ENCODE results near the gene WASF2. TPM values are rescaled to one million over a fixed set of nuclear protein-coding genes. Genes with fewer than 3 reads are reported as not detected.

The WASF2 gene
- total RNA-seq, 1 donor from 2014 or later = 156 TPM

DNA sequence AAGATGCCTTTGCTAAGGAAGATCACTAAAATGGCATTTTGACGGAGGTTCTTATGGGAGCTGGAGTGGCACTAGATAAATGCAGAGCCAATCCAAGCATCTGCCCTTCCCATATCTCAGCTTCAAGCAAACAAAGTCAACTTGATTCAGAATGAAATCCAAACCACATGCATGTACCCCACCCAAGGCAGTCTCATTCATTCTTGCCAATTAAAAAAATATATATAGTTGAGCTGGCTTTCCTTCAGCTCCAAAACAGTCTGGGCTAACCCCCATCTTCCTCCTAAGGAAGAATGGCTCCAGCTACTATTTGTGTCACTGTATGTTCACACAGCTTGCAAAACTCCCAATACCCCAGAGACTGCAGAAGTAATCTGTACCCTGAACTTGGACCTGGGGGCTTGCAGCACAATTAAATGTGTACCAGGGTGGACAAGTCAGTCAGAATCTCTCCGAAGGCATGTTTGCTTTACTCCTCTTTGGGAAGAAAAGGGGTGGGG, 62.1 kb downstream of the WASF2 start:
- no peaks in the 10 kb centered on the region for H3K9me3 ChIP-seq
- TF ChIP-seq, protein P1, sequence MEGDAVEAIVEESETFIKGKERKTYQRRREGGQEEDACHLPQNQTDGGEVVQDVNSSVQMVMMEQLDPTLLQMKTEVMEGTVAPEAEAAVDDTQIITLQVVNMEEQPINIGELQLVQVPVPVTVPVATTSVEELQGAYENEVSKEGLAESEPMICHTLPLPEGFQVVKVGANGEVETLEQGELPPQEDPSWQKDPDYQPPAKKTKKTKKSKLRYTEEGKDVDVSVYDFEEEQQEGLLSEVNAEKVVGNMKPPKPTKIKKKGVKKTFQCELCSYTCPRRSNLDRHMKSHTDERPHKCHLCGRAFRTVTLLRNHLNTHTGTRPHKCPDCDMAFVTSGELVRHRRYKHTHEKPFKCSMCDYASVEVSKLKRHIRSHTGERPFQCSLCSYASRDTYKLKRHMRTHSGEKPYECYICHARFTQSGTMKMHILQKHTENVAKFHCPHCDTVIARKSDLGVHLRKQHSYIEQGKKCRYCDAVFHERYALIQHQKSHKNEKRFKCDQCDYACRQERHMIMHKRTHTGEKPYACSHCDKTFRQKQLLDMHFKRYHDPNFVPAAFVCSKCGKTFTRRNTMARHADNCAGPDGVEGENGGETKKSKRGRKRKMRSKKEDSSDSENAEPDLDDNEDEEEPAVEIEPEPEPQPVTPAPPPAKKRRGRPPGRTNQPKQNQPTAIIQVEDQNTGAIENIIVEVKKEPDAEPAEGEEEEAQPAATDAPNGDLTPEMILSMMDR (IDR thresholded peaks at IDR 0.05) = no peak
- H3K27ac ChIP-seq = peak overlapping the region; percentile 86
- intact Hi-C loops (cut with DNase I) = loop anchor here (10.0 kb wide), 1 partner anchor 47 kb away; no protein-coding TSS in a partner anchor
- no peak for ATAC-seq
- H3K27me3 ChIP-seq = no peaks in the 10 kb centered on the region
- H3K36me3 ChIP-seq = peaks cover 37% of the 10 kb centered on the region
- no peak overlapping the region for H3K4me3 ChIP-seq
- DNase-seq = no peak
- peaks cover 57% of the 10 kb centered on the region for H3K4me1 ChIP-seq

DNA sequence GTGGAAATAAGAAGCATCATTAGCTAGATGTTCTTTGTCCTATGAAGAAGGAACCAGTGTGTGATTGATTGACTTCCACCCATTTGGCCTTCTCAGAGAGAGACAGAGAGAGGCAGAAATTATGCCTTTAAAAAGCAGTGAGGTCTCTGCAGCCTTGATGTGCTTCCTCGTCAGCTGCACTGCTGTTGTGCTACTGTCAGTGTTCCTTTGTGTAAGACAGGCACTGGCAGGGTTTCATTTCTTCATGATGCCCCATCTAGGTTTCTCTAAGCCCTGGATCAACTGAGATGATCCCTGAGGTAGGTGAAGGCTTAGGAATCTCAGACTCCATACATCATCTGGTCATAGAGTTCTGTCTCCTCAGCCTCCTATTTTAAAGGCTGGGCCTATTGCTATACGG, 62.6 kb downstream of the WASF2 start:
- H3K4me3 ChIP-seq = no peak overlapping the region
- peak overlapping the region; percentile 86 for H3K27ac ChIP-seq
- peak; percentile 48 for ATAC-seq
- intact Hi-C loops (cut with DNase I) = loop anchor here (10.0 kb wide), 1 partner anchor 47 kb away; no protein-coding TSS in a partner anchor
- no peak for DNase-seq
- no peaks in the 10 kb centered on the region for H3K27me3 ChIP-seq
- H3K4me1 ChIP-seq = peaks cover 57% of the 10 kb centered on the region
- TF ChIP-seq, protein P1 (IDR thresholded peaks at IDR 0.05) = no peak
- H3K36me3 ChIP-seq = peaks cover 37% of the 10 kb centered on the region
- no peaks in the 10 kb centered on the region for H3K9me3 ChIP-seq

DNA sequence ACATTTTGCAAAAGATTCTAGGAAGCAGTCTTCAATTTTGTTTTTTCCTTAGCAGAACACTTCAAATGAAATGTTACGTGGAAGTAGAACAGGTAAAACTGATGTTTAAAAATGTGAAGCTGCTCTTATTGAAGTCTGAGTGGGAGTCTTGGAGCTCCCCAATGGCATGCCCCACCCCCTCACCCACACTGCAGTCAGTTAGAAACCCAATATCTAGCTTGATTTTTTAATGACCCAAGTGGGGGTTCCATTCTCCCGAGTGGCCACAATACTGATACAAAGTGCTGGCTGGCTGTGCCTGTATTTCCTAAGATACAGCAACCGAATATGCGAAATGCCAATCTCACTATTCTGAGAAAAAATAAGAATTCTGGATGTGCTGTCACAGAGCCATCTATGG, 66.3 kb downstream of the WASF2 start:
- DNase-seq = no peak
- TF ChIP-seq, protein P1 (IDR thresholded peaks at IDR 0.05) = no peak
- no peak for ATAC-seq
- Histone ChIP-seq H3K4me1 (peaks cover 47% of the 10 kb centered on the region), H3K9me3 (no peaks in the 10 kb centered on the region), H3K27me3 (no peaks in the 10 kb centered on the region), H3K4me3 (no peak overlapping the region), H3K27ac (no peak overlapping the region), H3K36me3 (peaks cover 37% of the 10 kb centered on the region)
- intact Hi-C loops (cut with DNase I) = loop anchor here (10.0 kb wide), 1 partner anchor 51 kb away; no protein-coding TSS in a partner anchor

DNA sequence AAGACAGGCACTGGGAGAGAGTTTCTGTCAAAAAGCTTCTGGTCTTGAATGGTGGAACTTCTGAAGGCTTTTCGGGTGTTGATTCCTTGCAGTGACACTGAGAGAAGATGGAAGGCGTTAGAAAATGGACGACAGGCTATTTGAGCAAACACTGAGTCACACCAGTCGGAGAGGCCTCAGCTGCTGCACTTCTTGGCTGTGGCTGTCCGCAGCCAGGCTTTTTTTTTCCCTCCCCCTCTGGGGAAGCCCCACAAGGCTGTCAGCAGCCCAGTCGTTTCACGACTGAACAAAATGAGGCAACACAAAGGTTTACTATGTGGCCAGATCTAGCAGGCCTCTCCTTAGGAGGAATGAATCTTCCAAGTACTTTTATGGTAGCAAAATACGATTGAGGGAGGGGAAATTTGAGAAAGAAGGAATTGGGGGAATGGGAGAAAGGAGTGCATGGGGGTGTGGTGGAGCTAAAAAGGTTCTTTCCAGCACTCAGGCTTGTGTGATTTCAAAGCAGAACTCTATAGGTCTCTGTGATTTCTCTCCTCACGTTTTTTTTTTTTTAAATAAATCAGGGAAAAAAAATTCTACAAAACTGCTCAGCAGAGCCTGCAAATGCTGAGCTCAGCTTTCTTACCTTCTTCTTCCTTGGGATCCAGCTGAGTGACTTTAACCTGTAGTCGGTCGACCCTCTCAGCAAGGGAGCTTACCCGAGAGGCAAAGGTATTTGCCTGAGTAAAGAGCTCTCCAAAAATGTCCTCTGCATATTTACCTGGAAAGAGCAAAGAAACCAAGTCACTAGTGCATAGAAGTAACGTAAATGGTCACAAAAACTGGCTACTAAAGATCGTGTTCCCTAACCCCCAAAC, 71.4 kb downstream of the WASF2 start:
- Histone ChIP-seq H3K27me3 (no peaks in the 10 kb centered on the region), H3K36me3 (peaks cover 47% of the 10 kb centered on the region), H3K4me3 (no peak overlapping the region), H3K27ac (peak overlapping the region; percentile 70), H3K4me1 (peaks cover 49% of the 10 kb centered on the region), H3K9me3 (no peaks in the 10 kb centered on the region)
- TF ChIP-seq, protein P1 (IDR thresholded peaks at IDR 0.05) = no peak
- intact Hi-C loops (cut with DNase I) = no loop called here
- no peak for DNase-seq
- peak; percentile 89 for ATAC-seq

DNA sequence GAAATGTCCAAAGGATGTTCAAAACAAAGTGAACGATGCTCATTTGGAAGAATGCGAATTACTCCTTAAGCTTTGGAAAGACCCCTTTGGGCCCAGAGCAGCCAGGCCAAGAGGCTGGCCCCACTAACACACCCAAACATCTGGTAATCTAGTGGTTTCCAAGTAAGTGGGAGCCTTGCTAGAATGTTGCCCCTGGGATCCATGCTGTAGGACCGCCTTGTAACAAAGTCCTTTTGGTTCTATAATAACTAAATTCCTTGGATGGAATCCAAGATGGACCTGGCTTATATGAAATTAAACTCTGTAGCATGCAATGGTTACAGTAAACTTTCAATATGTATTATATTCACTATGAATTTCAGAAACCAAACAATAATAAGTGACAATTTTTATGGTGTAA, 72.3 kb downstream of the WASF2 start:
- no peaks in the 10 kb centered on the region for H3K9me3 ChIP-seq
- peaks cover 55% of the 10 kb centered on the region for H3K36me3 ChIP-seq
- intact Hi-C loops (cut with DNase I) = no loop called here
- H3K4me1 ChIP-seq = peaks cover 49% of the 10 kb centered on the region
- peak overlapping the region; percentile 70 for H3K27ac ChIP-seq
- H3K4me3 ChIP-seq = no peak overlapping the region
- no peaks in the 10 kb centered on the region for H3K27me3 ChIP-seq
- no peak for ATAC-seq
- DNase-seq = no peak
- TF ChIP-seq, protein P1 (IDR thresholded peaks at IDR 0.05) = no peak
